ENCODE results near the gene ESPN.

- peak in 1 of 6 experiments; percentile 24 for TF ChIP-seq CTCF (IDR thresholded peaks at IDR 0.05)
- no peak for TF ChIP-seq POLR2A (IDR thresholded peaks at IDR 0.05)
Measured at GRCh38 chr1:6447818-6448748, 23.5 kb downstream of the ESPN start.

All from esophagus squamous epithelium (tissue), 4 donors.